Measurements from ENCODE around the gene MACF1.

Gene MACF1

DNA sequence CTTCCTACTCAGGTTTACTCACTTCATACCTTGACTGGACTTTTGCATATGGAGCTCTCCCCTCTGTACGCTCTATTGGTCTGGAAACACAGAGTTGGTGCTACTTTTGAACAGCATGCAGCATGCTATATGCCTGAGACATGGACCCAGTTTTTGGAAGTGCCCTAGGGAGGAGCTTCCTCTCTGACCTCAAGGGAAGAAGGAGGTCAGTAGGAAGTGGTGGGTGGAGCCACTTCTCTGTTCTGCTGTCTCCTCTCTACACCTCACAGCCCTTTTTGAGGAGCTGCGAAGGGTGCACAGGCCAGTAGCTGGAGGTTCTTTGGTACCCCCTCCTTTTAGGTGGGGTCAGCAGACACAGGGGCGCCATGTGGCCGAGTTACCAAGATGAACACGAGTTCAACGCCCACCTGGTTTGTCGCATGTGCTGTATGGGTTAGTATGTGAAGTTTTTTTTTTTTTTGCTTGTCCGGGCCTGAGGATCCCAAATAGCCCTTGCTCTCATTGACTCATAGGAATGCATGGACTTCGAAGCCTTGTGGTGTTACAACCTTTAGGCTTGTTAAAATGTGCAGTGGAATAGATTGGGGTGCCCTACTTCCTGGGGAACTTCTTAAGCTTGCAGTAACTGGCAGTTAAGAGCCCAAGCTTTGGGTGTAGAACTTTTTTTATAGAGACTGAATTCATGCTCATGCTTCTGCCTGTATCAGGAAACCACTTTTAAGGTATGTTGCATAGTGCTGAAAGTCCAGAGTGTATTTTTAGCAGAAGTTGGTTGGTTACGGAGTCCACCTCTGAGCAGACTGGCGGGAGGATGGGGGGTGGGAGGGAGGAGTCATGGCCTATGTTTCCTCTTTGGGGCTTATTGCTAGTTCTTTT, 10.7 kb downstream of the MACF1 start:
- DNase-seq, result no peak

DNA sequence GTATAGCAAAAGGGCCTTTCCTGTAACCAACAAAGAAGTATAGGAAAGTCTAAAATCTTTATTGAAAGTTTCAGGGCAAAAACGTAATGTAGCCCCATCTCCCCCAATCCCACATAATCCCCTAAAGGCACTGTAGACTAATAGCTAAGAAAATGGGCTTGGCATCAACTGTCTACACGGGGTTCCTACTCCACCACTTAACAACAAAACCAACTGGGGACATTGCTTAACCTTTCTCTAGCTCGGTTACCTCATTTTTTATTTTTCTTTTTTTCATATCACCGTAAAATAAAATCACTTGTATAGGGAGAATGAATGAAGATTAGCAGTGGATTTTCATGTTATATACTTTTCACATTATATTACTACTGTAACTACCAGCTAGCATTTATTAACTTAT, 12.3 kb downstream of the MACF1 start:
- no peak for DNase-seq

DNA sequence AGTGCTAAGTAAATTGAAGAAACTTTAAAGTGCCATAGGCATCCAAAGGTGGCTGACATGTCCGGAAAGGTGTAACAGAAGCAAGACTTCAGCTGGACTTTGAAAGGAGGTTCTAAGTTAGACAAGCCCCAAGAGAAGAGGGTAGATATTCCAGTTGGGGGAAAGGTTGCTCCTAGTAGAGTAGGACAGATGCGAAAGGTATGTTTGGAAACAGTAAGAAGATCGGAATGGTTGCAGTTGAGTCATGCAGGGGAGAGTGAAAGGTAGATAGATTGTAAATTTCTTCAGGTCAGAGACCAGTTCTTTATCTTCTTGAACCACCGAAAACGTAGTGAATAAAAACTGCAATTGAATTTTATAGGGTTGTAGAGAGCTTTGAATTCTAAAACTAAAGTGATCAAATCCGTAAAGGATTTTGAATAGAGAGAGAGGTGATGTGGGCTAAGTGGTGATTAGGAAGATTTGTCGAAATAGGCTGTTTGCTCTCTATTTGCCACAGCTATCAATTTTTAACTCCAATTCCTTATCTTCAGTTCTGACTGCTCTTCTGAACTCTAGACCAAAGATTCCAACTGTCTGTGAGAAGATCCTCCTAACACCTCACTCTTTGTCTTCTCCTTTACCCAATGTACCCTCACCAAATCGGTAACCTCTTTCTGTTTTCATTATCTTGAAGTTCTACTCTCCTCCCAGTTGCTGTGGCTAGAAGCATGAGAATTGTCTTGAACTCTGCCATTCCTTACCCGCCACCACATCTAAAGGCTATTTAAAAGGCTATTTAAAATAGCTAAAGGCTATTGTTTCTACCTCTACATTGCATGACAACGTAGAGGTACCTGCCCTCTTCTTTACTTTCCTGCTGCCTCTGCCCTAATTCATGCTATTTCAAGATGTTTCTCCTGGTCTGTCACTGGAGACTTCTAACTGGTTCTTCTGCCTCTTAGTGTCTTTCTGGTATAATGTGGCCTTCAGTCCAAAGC, 16.7 kb downstream of the MACF1 start:
- no peak for DNase-seq

DNA sequence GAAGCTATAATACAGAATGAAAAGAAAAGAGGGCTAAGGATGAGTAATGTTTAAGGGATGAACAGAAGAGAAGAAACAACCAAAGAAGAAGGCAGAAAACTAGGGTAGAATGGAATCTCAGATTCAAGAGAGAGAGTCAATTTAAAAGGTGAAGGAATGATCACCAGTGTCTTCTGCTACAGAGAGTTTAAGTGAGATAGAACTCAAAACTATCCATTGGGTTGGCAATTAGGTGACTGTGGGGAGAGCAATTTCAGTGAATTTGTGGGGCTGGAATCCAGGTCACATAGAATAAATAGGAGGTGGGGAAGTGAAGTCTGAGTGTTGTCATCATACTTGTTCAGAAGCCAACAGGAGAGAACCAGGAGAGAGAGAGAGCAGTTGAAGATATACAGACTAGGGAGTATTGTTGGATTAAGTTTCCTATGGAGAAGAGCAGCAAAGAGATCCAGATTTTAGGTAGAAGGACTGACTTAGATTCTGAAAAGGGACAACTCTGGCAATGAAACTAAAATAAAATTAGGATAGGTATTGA, 19.9 kb downstream of the MACF1 start:
- no peak for DNase-seq

DNA sequence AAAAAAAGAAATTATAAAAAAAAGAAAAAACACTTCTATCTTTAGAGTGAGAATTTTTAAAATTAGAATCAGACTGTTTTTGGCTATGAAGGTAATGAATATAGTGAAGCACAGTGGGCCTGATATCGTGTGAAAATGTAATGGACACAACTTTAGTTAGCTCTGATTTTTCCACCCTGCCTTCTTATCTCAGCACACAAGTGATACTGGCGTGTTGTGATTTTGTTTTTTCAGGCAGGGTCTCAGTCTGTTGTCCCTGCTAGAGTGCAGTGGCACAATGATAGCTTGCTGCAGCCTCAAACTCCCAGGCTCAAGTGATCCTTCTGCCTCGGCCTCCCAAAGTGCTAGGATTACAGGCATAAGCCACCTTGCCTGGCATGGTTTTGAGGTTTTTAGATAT, 22.3 kb downstream of the MACF1 start:
- no peak for DNase-seq

DNA sequence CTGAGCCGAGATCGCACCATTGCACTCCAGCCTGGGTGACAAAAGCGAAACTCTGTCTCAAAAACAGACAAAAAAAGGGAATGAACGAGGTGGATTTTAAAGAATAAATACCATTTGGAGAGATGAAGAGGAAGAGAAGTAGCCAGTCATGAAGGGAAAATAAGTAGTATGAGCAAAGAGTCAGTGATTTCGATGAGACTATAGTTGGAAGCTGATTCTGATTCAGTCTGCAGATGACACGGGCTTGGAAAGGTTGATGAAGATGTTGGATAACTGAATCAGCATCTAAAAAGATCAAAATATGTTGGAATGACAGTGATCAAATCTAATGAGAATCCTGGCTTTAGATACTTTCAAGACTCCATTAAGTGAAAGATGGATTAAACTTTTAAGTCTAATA, 23.8 kb downstream of the MACF1 start:
- DNase-seq, result no peak

DNA sequence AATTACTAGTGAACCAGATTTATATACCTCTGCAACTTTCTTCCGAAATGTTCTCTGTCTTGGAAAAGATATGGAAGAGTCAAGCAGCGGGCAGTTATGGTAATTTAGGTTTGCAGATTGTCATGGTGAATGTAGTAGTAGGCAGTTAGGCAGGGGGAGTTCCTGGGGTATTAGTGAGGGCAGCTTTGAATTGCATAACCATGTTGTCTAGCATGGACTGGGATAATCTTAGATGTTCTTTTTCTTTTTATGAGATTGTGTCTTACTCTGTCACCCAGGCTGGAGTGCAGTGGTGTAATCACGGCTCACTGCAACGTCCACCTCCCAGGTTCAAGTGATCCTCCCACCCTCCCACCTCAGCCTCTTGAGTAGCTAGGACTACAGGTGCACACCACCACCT, 25.0 kb downstream of the MACF1 start:
- DNase-seq, result no peak

GRCh38 chr1:39230261-39231190, 26.0 kb downstream of the MACF1 start:
- no peak for DNase-seq

DNA sequence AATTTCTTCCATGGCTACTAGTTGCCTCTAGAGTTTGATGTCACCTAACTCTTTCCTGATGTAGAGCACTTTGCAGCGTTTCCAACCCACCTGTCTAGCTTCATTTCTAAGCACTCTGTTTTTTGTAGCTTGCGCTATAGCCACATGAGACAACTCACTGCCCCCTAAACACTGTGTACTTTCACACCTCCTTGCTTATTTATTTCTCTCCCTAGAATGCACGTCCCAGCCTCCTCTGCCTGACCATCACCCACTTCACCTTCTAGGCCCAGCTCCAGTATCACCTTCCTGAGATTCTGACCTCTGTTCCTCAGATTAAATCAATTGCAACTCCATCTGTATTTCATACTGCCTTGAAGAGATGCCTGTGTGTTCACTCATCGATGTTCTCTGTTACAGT, 32.5 kb downstream of the MACF1 start:
- DNase-seq, result no peak

DNA sequence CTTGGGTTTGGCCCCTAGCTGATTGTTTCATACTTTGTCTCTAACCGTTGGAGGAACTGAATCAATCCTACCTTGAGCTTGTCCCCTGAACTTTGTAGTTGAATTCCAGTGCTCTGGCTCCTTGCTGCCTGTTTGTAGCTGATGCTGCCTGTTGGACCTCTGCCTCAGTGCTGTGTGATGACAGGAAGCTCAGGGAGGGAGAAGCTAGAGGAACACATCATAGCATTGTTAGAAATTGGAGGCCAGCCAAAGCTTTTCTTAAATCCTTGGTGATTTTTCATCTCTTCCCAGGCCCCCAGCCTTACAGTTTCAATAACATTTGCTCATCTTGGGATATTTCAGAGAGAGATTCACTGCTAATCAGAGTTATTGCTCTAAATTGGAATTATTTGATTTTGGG, 34.0 kb downstream of the MACF1 start:
- DNase-seq, result no peak

- no peak for DNase-seq
Observed at GRCh38 chr1:39239968-39240367, 35.5 kb downstream of the MACF1 start.

DNA sequence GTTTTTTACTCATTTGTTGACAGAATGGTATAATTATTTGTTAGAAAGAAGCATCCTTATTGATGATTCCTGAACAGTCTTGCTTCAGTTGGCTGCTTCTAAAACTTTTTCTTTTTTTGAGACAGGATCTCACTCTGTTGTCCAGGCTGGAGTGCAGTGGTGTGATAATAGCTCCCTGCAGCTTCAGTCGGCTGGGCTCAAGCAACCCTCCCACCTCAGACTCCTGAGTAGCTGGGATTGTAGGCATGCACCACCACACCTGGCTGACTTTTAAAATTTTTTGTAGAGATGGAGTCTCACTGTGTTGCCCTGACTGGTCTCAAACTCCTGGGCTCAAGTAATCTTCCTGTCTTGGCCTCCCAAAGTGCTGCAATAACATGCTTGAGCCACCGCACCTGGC, 38.8 kb downstream of the MACF1 start:
- DNase-seq, result no peak

GRCh38 chr1:39250460-39251240, 46.2 kb downstream of the MACF1 start:
- DNase-seq, result no peak

DNA sequence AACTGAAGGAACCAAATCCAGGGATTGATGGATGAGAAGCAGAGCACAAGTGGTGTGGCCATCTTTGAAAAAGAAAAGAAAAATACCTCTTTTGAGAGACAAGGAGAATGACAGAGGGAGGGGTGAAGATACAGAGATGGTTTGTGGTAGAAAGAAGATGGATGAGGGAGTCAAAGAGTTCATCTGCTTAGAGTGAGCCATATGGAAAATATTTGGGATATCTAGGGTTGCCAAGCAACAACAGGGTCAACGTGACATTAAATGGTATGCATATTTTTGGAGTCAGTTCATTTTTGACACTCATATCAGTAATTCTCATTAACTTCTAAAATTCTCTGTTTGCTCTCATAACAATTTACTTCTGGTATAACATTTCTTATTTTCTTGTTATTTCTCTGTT, 50.7 kb downstream of the MACF1 start:
- DNase-seq, result no peak

DNA sequence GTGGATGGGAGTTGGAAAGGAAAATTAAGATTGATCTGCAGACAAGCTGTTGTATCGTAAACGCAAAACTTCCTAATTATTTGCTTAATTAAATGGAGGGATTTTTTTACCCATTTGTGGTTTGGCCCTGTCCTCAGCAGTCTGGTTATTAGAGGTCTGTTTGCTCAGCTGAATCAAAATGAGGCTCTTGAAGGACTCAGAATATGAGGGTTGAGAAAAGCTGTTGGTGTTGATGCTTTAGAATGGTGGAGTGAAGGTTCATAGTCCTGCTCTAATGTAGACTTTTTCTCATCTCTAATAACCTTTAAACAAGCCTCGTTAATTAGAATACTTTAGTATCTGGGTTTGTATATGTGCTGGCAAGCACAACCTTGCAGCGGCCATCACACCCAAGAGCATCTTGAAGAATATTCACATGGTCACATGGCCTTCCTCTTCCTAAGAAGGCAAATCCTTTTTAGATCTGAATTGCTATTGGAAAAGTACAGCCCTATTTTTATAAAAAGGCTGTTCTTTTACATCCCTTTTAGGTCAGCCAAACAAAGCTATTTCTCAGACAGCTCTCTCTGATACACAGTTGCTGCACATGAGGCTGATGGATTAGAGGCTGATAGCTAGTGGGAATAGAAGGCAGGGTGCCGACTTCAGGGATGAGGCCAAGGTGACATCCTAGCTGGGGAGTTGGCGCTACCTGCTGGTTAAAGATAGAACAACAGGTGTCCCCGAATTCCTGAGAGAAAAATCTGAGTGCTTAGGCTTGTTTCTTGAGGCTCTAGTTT, 53.8 kb downstream of the MACF1 start:
- DNase-seq, result peak; percentile 38

DNA sequence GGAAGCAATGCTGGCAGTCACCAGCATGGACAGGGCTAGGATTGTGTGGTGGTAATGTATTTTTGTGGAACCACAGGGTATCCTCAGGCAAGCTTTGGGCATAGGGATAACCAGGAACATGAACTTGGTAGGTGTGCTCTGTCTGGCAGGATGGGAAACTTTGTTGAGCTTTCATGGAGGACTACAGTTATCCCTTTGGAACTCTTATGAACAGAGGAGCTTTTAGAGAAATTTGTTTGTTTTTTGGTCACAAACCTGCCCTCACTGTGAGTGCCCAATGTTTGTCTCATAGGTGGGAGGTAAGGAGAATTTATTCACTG, 54.4 kb downstream of the MACF1 start:
- DNase-seq, result no peak

- no peak for DNase-seq
Observed at GRCh38 chr1:39261712-39262221, 57.3 kb downstream of the MACF1 start.

DNA sequence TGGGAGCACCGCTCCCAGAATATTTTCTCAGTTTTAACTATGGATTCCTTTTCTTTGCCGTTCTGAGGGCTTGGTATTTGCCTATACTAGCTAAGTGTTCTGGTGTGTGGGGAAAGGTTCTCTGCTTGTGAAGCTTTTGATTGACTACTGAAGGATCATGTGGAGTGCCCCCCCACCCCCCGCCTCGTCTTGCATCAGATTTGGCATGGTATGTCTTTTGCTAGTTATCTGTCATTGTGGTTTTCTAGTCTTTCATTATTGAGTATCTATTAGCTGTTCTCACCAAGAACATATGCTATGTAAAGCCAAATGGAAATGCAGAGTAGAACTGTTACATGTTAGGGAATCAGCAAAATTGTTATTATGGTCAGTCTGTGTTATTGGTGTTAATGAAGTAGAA, 58.3 kb downstream of the MACF1 start:
- no peak for DNase-seq

- DNase-seq, result no peak
Observed at GRCh38 chr1:39266269-39266668, 61.8 kb downstream of the MACF1 start.

GRCh38 chr1:39266792-39267191, 62.3 kb downstream of the MACF1 start:
- DNase-seq, result no peak

GRCh38 chr1:39268112-39268581, 63.7 kb downstream of the MACF1 start:
- no peak for DNase-seq
